NCI-H1048 (cell line): Measurements from ENCODE around the gene PRMT3.
"Not testable (repeated sequence)": the region's sequence is repeated elsewhere in the genome, so short reads cannot be mapped to it uniquely, and the experiment has no call there.

ENCODE experiments used
- DNase-seq: peaks from one replicate; lab custom pipeline; 2025; lab: John Stamatoyannopoulos, UW

The PRMT3 gene

GRCh38 chr11:20457934-20458680, 70.6 kb downstream of the PRMT3 start:
- no peak for DNase-seq

GRCh38 chr11:20458905-20459632, 71.6 kb downstream of the PRMT3 start:
- no peak for DNase-seq

GRCh38 chr11:20459865-20460264, 72.3 kb downstream of the PRMT3 start:
- DNase-seq, result no peak

- no peak for DNase-seq
These were observed 77.0 kb downstream of the PRMT3 start for GRCh38 chr11:20464518-20464917.

- DNase-seq, result no peak
These were observed 80.1 kb downstream of the PRMT3 start for GRCh38 chr11:20467487-20468185.

GRCh38 chr11:20470348-20470747, 82.8 kb downstream of the PRMT3 start:
- DNase-seq, result no peak

GRCh38 chr11:20471929-20472328, 84.4 kb downstream of the PRMT3 start:
- DNase-seq, result not testable (repeated sequence)

GRCh38 chr11:20474176-20474881, 86.8 kb downstream of the PRMT3 start:
- no peak for DNase-seq

GRCh38 chr11:20474882-20475517, 87.5 kb downstream of the PRMT3 start:
- no peak for DNase-seq

- DNase-seq, result no peak
These were observed 90.0 kb downstream of the PRMT3 start for GRCh38 chr11:20477418-20478090.

GRCh38 chr11:20479513-20479912, 92.0 kb downstream of the PRMT3 start:
- no peak for DNase-seq

- DNase-seq, result no peak
These were observed 96.4 kb downstream of the PRMT3 start for GRCh38 chr11:20483931-20484330.

- not testable (repeated sequence) for DNase-seq
These were observed 96.9 kb downstream of the PRMT3 start for GRCh38 chr11:20484416-20484815.

GRCh38 chr11:20488352-20488751, 100.8 kb downstream of the PRMT3 start:
- no peak for DNase-seq

GRCh38 chr11:20489948-20490347, 102.4 kb downstream of the PRMT3 start:
- no peak for DNase-seq

GRCh38 chr11:20493340-20493739, 105.8 kb downstream of the PRMT3 start:
- no peak for DNase-seq

GRCh38 chr11:20497124-20497792, 109.7 kb downstream of the PRMT3 start:
- no peak for DNase-seq

GRCh38 chr11:20501252-20501651, 113.7 kb downstream of the PRMT3 start:
- no peak for DNase-seq

GRCh38 chr11:20501971-20502370, 114.5 kb downstream of the PRMT3 start:
- no peak for DNase-seq

GRCh38 chr11:20511982-20512381, 124.5 kb downstream of the PRMT3 start:
- no peak for DNase-seq

GRCh38 chr11:20512869-20513268, 125.4 kb downstream of the PRMT3 start:
- DNase-seq, result no peak
